ENCODE results near the gene CHST2. TPM values are rescaled to one million over a fixed set of nuclear protein-coding genes. Genes with fewer than 3 reads are reported as not detected.

Gene CHST2
- total RNA-seq, 2 donors from 2014 or later = 2.3 to 4.8 TPM

DNA sequence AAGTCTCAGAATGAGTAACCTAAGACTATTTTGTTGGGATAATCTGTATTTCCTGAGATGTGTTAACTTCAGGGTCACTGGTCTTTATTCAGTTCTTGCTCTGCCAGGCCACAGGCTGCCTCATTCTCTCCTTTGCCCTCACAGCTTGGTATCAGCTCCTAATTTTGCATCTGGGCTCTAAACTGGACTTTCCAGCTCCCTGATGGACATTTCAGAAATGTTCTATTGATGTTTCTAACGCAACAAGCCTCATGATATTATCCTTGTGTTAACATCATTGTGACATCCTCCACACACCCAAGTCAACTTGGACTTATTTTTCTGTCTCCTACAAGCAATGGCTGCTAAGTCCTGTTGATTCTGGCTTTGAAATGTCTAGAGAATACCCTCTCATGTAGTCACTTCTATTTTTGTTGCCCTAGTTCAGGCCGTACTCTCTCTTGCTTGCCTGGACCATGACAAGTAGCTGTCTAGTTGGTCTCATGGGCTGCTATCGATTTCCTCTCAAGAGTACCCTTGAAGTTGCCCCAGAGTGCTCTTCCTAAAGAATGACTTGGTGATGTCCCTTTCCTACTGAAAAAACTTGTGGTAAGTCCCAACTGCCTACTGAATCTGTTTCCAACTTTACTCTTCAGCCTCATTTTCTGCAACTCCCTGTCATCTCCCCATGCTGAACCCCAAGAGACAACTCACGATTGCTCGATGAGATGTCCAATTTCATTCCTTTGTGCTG, 52.7 kb downstream of the CHST2 start:
- TF ChIP-seq CTCF (IDR thresholded peaks at IDR 0.05) = no peak
- no peak for DNase-seq (ENCODE audit: low spot score)

DNA sequence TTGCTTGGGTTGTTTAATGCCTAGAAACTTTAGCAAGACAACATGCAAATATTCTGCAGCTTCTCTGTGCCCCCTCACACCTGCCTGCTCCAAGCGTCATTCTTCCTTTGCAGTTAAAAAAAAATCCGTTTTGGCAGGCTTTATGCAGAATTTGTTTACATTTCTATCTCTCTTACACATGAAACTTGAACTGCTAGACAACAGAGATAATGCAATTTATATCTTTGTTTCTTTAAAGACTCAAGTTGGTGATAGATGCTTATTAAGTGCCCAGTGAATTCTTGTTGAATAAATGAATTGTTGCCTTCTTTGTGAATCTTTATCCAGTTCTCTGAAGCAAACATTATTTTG, 53.2 kb downstream of the CHST2 start:
- H3K4me3 ChIP-seq = no peak overlapping the region
- H3K27me3 ChIP-seq = no peaks in the 10 kb centered on the region

More for the DNA sequence above, 52.7 kb downstream of the CHST2 start:
- H3K4me1 ChIP-seq = no peaks in the 10 kb centered on the region
- H3K4me3 ChIP-seq = no peak overlapping the region
- H3K9me3 ChIP-seq = peaks cover 0 to 17% of the 10 kb centered on the region in 2 donors
- H3K36me3 ChIP-seq = no peaks in the 10 kb centered on the region
- H3K27ac ChIP-seq = peak overlapping the region in 1 of 2 donors; percentile 40
- no peaks in the 10 kb centered on the region for H3K27me3 ChIP-seq

DNA sequence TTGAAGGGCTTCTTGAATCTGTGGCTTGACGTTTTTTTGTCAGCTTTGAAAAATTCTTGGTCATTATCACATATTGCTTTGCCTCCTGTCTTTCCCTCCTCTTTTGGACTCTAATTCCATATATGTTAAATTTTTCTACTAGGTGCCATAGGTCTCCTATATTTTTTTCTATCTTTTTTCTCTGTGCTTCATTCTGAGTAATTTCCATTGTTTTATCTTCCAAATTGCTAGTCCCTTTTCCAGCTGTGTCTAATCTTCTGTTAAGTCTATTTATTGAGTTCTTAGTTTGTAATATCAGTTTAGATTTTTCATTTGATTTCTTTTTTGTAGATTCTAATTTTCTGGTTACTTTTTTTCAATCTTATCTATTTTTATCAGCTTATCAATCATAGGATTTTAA, 53.7 kb downstream of the CHST2 start:
- Histone ChIP-seq H3K9me3 (peaks cover 0 to 17% of the 10 kb centered on the region in 2 donors), H3K4me3 (no peak overlapping the region), H3K27ac (no peak overlapping the region), H3K27me3 (no peaks in the 10 kb centered on the region), H3K36me3 (no peaks in the 10 kb centered on the region), H3K4me1 (no peaks in the 10 kb centered on the region)
- no peak for DNase-seq (ENCODE audit: low spot score)
- no peak for TF ChIP-seq CTCF (IDR thresholded peaks at IDR 0.05)

More for the DNA sequence above, 53.2 kb downstream of the CHST2 start:
- H3K27ac ChIP-seq = no peak overlapping the region
- no peaks in the 10 kb centered on the region for H3K36me3 ChIP-seq
- no peak for TF ChIP-seq CTCF (IDR thresholded peaks at IDR 0.05)
- H3K4me1 ChIP-seq = no peaks in the 10 kb centered on the region
- H3K9me3 ChIP-seq = peaks cover 0 to 17% of the 10 kb centered on the region in 2 donors
- DNase-seq (ENCODE audit: low spot score) = no peak

Other genes with a start within 250 kb of the CHST2 start
- gene PCOLCE2, start 230.7 kb upstream of the CHST2 start, total RNA-seq = 100 to 1,000 TPM in 1 of 2 donors, 10 to 100 TPM in 1; 79.1 to 148 TPM
- gene PAQR9, start 156.1 kb upstream of the CHST2 start, total RNA-seq = 10 to 100 TPM in 1 of 2 donors, 1 to 10 TPM in 1; 5.7 to 23.0 TPM
- gene U2SURP, start 118.2 kb upstream of the CHST2 start, total RNA-seq = 10 to 100 TPM; 26.3 to 33.7 TPM